IPS DF 4.7 (cell line): ENCODE results near the gene TMEM170A.
"Not testable (repeated sequence)": the region's sequence is repeated elsewhere in the genome, so short reads cannot be mapped to it uniquely, and the experiment has no call there.

Source experiments
- DNase-seq: peaks from one replicate; pipeline ENCODE4 v3.0.0-alpha.2; 2013; ENCODE audit warnings: low spot score; ENCODE audit errors: extremely low read depth

Gene TMEM170A

GRCh38 chr16:75455677-75456076 is 8.8 kb downstream of the TMEM170A start:
- DNase-seq: no peak

- no peak for DNase-seq
These were observed 11.9 kb downstream of the TMEM170A start for GRCh38 chr16:75452464-75453190.

GRCh38 chr16:75446416-75446815 is 18.1 kb downstream of the TMEM170A start:
- no peak for DNase-seq

GRCh38 chr16:75445298-75445697 is 19.2 kb downstream of the TMEM170A start:
- no peak for DNase-seq

GRCh38 chr16:75443298-75443697 is 21.2 kb downstream of the TMEM170A start:
- DNase-seq: no peak

GRCh38 chr16:75433732-75434413 is 30.6 kb downstream of the TMEM170A start:
- peak; percentile 69 for DNase-seq

- peak; percentile 60 for DNase-seq
These were observed 31.4 kb downstream of the TMEM170A start, which contains the start of gene CFDP1 for GRCh38 chr16:75432828-75433731. Gene CFDP1 (minus strand): TSS chr16:75433503. CDS start chr16:75433352, 151 bp downstream.

- no peak for DNase-seq
These were observed 34.7 kb downstream of the TMEM170A start for GRCh38 chr16:75429621-75430403.

GRCh38 chr16:75426524-75426923 is 38.0 kb downstream of the TMEM170A start:
- not testable (repeated sequence) for DNase-seq

- not testable (repeated sequence) for DNase-seq
These were observed 40.3 kb downstream of the TMEM170A start for GRCh38 chr16:75424105-75424762.

GRCh38 chr16:75423723-75424104 is 40.8 kb downstream of the TMEM170A start:
- no peak for DNase-seq

- DNase-seq: no peak
These were observed 42.7 kb downstream of the TMEM170A start for GRCh38 chr16:75421820-75422126.

- DNase-seq: no peak
These were observed 43.3 kb downstream of the TMEM170A start for GRCh38 chr16:75420987-75421819.

GRCh38 chr16:75416904-75417565 is 47.5 kb downstream of the TMEM170A start:
- no peak for DNase-seq

- DNase-seq: no peak
These were observed 49.2 kb downstream of the TMEM170A start for GRCh38 chr16:75415169-75415905.

- no peak for DNase-seq
These were observed 50.5 kb downstream of the TMEM170A start for GRCh38 chr16:75413951-75414350.

GRCh38 chr16:75406943-75407342 is 57.5 kb downstream of the TMEM170A start:
- DNase-seq: no peak

- no peak for DNase-seq
These were observed 61.5 kb downstream of the TMEM170A start for GRCh38 chr16:75402821-75403475.
